ENCODE data around the gene SCYL2. TPM values are rescaled to one million over a fixed set of nuclear protein-coding genes. Genes with fewer than 3 reads are reported as not detected.

SCYL2 gene
- total and polyA plus RNA-seq, 2 of the 13 experiments (the other 11 are each of a cell fraction or from before 2014, with no cell fraction given), result 11.4 to 28.8 TPM

- TF ChIP-seq ARID5B (CRISPR knock-in tag; IDR thresholded peaks at IDR 0.05), result peak; percentile 48
- TF ChIP-seq PRDM10 (CRISPR knock-in tag; IDR thresholded peaks at IDR 0.05; ENCODE audit: low read depth), result no peak
- TF ChIP-seq SP2 (CRISPR knock-in tag; IDR thresholded peaks at IDR 0.05), result no peak
- no peak for TF ChIP-seq SSRP1 (CRISPR knock-in tag; IDR thresholded peaks at IDR 0.05)
- TF ChIP-seq CCAR2 (optimal IDR thresholded peaks at IDR 0.05; ENCODE audit: low read depth, low read length), result no peak
- peak in 1 of 2 experiments; percentile 48; a peak in 1 of 4 replicates for TF ChIP-seq REST (IDR thresholded peaks at IDR 0.05; ENCODE audit: borderline replicate concordance in 1 of 2, low read depth in 1 of 2, low read length in 2 of 2)
- TF ChIP-seq PAXIP1 (CRISPR knock-in tag; conservative IDR thresholded peaks at IDR 0.05), result peak; percentile 49
- no peak for TF ChIP-seq KDM3A (CRISPR knock-in tag; IDR thresholded peaks at IDR 0.05; ENCODE audit: low read depth)
- no peak for TF ChIP-seq STAG1 (CRISPR knock-in tag; IDR thresholded peaks at IDR 0.05)
- peak; percentile 17; the same call in 1 of the 2 replicates for TF ChIP-seq CEBPG (CRISPR knock-in tag; IDR thresholded peaks at IDR 0.05)
- TF ChIP-seq ZC3H13 (CRISPR knock-in tag; IDR thresholded peaks at IDR 0.05), result no peak
- TF ChIP-seq ZNF225 (CRISPR knock-in tag; IDR thresholded peaks at IDR 0.05), result no peak
- TF ChIP-seq ZMYM2 (CRISPR knock-in tag; IDR thresholded peaks at IDR 0.05), result 0 out of 2 replicates have a peak, but pooled peaks have one; percentile 58
Observed at GRCh38 chr12:100388382-100388781, 121.4 kb downstream of the SCYL2 start (continued).

Data from HepG2 (cell line).